HG02642 (cell line): Measurements from ENCODE around the gene SLC4A11.
"Not testable (repeated sequence)": the region's sequence is repeated elsewhere in the genome, so short reads cannot be mapped to it uniquely, and the experiment has no call there.

Source experiments
- ATAC-seq: cut with Tn5 transposase; IDR thresholded peaks from one replicate; pipeline ENCODE4 v1.9.1; 2021; ENCODE audit warnings: mild to moderate bottlenecking; ENCODE audit not compliant: unreplicated experiment, poor library complexity

The SLC4A11 gene

GRCh38 chr20:3208786-3209256, 30.2 kb downstream of the SLC4A11 start:
- no peak for ATAC-seq

- ATAC-seq: peak; percentile 84
Measured at GRCh38 chr20:3204124-3204794, 34.7 kb downstream of the SLC4A11 start, which contains the start of gene DDRGK1. TSS of gene DDRGK1 (minus strand) at chr20:3204682. CDS start at chr20:3204627, 55 bp downstream.

- ATAC-seq: peak; percentile 24
Measured at GRCh38 chr20:3203315-3204123, 35.5 kb downstream of the SLC4A11 start.

GRCh38 chr20:3202965-3203314, 36.0 kb downstream of the SLC4A11 start:
- no peak for ATAC-seq

GRCh38 chr20:3199976-3200755, 38.8 kb downstream of the SLC4A11 start:
- no peak for ATAC-seq

DNA sequence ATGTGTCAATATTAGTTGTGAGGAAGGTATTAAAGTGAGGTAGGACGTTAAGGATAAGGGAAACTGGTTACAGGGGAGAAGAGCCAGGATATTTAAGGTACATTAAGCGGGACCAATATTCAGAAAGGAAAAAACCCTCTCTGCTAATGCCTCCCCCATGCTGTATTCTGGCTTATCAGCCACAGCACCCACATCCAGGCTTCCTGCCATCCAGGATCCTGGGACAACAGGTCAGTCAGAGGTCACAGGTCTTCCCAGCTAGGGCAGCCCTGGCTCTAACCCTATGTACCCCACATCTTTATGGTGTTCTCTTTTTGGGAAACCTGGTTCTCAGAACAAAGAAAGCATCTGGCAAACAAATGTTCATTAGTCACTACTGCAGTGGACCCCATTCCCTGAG, 39.8 kb downstream of the SLC4A11 start:
- ATAC-seq: no peak

- ATAC-seq: no peak
Measured at GRCh38 chr20:3195590-3196237, 43.3 kb downstream of the SLC4A11 start.

- ATAC-seq: no peak
Measured at GRCh38 chr20:3194617-3195280, 44.2 kb downstream of the SLC4A11 start.

DNA sequence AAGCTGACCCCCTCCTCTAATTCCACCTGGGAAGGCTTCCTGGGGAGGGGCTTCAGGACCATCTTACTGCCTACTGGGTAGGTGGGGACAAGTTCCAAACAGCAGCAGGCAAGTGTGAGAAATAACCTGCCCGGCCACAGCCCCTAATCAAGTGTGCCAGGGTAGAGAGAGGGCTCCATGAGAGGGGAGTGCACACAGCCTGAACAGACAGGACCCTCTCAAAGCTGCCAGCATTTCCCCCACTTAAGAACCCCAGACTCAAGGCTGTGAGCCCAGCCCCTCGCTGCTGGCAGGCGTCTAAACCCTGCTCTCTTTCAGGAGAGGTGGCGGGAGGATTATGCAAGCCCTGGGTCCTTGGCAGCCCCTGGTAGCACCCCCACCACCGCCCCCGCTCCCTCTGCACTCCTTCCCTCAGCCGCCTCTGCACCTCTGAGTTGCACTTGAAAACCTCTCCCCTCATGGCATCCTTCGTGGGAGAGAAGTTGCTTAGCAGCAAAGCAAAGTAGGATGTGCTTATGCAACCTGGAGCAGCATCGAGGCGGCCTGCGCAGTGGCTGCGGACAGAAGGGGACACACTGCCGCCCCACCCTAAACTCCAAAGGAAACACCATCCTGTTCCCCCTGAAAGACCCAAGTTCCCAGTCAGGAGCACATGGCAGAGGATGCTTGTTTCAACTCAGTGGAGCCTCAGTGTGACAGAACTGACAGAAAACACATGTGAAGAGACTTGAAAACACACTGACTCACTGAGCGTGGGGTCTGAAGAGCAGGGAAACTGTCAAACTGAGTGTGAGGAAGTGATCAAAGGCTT, 45.0 kb downstream of the SLC4A11 start:
- ATAC-seq: no peak

DNA sequence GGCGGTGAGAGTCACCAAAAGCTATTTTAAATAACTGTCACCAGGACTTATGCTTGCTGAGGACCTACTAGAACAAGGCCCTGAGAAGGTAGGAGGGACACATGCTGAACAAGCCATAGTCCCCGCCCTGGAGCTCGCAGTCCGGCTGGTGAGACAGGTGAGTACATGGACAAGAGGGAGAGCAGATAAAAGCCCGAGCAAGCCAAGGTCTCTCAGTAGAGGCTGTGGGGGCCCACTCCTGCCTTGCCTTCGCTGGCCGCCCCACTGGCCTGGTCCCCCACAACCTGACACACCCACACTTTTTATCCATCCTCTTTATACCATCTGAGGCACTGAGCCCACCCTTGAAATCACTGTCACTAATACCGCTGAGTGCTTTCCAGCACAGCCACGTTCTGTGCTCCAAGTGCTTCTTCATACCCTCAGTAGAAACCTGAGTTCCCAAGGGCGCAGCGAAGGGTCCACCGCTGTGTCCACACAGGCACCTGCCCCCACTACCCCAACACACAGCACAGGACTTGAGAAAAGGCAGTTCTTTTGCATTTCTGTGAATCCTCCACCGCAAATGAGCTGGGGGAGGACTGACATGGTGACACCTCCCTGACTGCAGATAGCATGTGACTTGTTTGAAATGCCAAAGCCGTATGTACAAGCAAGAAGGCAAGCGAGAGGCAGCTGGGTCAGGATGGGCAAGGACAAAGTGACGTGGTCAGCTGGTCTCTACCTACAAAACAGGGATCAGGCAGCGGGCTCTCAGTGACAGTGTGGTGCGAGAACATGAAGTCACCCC, 46.6 kb downstream of the SLC4A11 start:
- no peak for ATAC-seq

- ATAC-seq: no peak
Measured at GRCh38 chr20:3190681-3191111, 48.3 kb downstream of the SLC4A11 start.

- no peak for ATAC-seq
Measured at GRCh38 chr20:3189561-3190131, 49.3 kb downstream of the SLC4A11 start.

GRCh38 chr20:3188823-3189413, 50.1 kb downstream of the SLC4A11 start:
- no peak for ATAC-seq

- ATAC-seq: not testable (repeated sequence)
Measured at GRCh38 chr20:3187861-3188260, 51.1 kb downstream of the SLC4A11 start.

GRCh38 chr20:3183896-3184612, 54.9 kb downstream of the SLC4A11 start:
- ATAC-seq: no peak

DNA sequence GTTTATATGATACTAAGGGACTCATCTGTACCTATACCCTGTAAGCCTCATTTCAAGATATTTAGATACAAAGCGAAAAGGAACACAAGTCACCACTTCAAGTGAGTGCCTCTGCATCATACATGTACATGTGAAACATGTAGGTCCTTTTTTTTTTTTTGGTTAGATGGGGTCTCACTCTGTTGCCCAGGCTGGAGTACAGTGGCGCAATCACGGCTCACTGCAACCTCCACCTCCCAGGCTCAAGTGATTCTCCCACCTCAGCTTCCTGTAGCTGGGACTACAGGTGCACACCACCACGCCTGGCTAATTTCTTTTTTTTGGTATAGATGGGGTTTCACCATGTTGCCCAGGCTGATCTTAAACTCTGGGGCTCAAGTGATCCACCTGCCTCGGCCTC, 56.6 kb downstream of the SLC4A11 start:
- not testable (repeated sequence) for ATAC-seq

DNA sequence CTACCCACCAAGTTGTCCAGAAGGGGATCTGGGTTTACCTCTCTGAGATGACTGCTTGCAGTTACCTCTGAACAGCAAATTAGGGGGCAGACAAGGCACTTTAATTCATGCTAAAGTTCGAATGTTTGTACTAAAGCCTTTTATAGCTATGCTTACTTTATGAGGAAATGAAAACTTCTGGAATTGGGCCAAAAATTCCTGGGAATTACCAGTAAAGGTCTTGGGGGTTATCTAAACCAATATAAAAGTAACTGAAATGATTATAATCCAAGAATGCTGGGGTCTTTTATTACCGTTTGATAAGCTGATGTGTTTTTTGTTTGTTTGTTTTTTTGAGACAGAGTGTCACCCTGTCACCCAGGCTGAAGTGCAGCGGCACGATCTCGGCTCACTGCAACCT, 57.7 kb downstream of the SLC4A11 start:
- no peak for ATAC-seq
